SH-SY5Y (cell line): Measurements from ENCODE around the gene ZNF778.

ENCODE experiments used
- GATA2 ChIP-seq: IDR thresholded peaks from 2 replicates; pipeline ENCODE4 v1.6.1; 2011; ENCODE audit warnings: mild to moderate bottlenecking, low read depth, low read length
- GATA3 ChIP-seq: IDR thresholded peaks from 2 replicates; pipeline ENCODE4 v1.6.1; 2011; ENCODE audit warnings: low read depth, mild to moderate bottlenecking, low read length, moderate library complexity

The ZNF778 gene

DNA sequence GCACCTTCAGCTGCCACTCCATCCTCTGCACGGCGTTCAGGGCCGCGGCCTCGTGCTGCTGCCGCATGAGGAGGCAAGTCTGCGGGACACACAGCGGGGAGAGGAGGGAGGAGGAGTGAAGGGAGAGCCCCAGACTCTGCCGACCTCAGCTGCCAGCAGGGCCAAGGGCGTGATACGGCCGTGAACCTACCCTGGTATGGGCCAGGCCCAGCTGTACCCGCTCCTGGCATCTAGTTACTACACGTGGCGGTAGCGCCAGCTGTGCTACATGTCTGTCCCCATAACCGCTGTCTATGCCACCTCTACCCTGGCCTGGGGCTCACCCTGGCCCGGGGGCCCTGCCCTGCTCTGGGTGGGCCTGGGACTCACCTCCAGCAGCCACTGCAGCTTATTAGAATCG is 51.1 kb downstream of the ZNF778 start:
- no peak for TF ChIP-seq GATA3
- no peak for TF ChIP-seq GATA2

DNA sequence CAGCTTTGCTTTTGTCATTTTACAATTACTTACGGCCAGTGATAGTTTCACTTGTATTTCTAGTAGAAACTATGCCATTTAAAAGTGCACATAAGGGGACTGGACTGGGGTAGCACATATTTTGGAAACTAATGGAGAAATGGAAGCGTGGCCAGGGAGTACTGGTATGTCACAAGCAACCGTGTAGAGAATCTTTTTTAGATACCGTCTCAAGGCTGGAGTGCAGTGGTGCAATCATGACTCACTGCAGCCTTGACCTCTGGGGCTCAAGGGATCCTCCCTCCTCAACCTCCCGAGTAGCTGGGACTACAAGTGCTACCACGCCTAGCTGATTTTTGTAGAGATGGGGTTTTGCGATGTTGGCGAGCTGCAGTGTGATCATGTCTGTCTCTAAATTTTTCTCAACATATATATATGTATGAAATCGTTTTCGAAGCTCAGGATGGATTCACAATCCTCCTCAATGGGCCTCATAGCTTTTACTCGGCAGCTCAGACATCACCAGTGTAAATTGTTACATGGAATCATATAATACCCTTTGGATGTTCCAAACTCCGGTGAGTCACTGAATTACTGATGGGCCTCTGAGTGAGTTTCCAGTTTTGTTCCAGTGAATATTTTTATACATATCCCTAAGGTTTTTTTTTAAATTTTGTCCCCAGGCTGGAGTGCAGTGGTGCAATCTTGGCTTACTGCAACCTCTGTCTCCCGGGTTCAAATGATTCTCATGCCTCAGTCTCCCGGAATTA is 51.7 kb downstream of the ZNF778 start:
- TF ChIP-seq GATA2 (no peak), GATA3 (no peak)

- TF ChIP-seq GATA2 (no peak), GATA3 (no peak)
Measured at GRCh38 chr16:89269805-89270665, 52.5 kb downstream of the ZNF778 start.

- TF ChIP-seq GATA2 (no peak), GATA3 (no peak)
Measured at GRCh38 chr16:89270666-89271345, 53.3 kb downstream of the ZNF778 start.

DNA sequence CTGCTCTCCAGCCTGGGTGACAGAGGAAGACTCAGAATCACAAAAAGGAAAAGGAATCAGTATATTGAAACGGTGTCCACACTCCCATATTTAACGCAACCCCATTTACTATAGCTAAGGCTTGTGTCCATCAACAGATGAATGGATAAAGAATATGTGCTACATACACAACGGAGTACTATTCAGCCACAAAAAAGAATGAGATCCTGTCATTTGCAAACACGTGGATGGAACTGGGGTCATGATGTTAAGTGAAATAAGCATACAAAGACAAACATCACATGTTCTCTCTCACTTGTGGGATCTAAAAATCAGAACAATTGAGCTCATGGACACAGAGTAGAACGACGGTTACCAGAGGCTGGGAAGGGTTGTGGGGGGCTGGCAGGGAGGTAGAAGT is 55.1 kb downstream of the ZNF778 start:
- no peak for TF ChIP-seq GATA3
- no peak for TF ChIP-seq GATA2

DNA sequence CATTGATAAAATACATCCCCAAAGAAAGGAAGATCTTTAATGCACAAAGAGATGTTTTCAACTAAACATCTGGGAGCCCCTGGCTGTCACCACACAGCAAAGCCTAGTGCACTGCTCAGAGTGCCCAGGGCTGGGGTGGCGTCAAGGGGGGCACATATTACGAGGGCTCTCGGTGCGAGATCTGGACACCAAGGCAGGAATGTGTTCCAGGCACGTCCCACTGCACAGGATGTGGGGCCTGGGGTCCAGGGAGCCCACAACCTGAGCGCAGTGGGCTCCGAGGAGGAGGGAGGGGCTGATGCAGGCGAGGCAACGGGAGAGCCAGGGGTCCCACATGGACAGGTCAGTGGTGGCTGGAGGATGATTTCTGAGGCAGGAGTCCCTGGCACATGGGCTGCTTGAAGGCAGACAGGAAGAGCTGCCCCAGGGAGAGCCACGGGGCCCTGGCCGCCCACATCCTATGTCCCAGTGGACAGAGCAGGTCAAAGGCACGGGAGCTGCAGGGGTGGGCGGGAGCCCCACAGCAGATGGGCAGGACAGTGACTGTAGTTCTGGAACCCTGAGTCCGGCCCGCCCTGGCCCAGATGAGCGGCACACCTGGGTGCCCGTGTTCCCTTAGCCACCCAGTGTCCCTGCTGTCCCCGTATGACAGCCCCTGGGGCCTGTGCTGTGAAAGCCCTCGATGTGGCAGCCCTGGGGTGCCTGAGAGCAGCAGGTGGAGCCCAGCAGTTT is 56.4 kb downstream of the ZNF778 start:
- TF ChIP-seq GATA2 = no peak
- no peak for TF ChIP-seq GATA3

DNA sequence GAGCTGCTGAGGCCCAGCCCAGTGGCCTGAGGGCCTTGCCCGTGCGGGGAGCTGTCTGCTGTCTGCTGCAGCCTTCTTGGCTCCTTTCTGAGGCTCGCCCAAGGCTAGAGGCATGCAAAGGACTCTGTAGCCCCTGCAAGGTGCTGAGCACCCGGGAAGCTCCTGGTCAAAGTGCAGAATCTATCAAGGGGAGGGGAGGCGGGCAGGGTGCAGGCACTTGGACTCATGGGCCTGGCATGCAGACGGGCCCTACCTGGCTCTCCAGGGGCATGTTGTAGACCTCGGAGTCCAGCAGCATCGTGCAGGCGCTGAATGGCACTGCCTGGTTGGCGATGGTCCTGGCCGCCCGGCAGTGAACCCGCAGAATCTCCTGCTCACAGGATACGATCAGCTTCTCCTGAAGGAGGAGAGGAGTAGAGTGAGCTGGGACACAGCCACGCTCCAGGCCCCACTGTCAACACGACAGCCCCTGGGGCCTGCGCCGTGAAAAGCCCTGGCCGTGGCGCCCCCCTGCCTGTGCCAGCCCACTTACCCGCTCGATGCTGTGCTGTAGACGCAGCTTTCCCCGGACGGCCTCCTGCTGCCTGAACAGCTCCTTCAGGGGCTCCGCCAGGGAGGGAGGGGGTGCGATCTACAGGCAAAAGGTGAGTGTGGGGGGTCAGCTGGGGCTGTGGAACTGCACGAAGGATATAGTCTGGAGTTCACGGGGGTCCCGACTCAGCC is 57.2 kb downstream of the ZNF778 start:
- TF ChIP-seq GATA3 (no peak), GATA2 (no peak)

DNA sequence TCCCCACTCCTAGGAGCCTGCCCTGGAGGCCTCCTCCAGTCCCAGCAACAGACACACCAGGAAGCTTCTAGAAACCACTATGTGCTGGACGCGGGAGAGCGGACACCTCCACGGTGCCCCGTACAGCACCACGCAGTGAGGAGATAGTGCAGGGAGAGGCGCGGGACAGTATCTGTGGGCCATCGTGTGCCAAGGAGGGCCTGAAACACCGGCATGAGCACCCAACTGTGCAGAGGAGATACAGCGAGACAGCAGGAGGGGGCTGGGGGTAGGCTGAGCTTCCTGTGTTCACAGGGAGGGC is 57.7 kb downstream of the ZNF778 start:
- no peak for TF ChIP-seq GATA3
- TF ChIP-seq GATA2 = no peak

DNA sequence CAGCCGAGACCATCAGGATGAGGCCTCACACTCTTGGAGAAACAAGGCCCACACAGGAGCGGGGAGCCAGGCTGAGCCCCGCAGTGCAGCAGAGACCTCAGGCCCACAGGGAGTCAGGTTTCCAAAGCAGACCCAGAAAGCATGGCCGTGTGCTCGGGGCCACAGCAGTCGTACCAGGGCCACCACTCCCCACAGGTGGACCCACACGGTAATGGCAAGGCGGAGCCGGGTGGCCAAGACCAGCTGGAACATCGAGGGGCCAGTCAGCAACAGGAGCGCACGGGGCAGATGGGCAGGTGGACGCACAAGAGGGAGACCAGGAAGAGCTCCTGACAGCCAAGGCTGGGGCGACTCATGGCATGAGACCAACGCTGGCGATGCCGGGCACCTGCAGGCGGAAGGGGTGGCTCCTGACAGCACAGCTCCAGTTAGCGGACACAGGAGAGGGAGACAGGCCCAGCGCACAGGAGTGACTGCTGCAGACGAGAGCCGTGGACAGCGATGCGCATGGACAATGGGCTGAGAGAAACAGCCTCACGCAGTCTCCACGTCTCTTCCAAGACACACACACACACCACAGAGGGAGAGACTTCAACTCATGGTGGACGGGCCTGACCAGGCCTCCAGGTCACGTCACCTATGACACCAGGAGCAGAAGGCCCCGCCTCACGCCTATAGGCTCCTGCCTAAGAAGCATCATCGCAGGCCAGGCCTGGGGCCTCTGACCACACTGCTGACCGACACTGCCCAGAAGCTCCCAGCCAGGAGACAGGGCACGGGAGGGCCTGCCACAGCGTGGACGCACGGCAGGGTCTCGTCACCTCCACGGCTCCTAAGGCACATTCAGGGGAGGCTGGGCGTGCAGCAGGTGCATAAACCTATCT is 58.6 kb downstream of the ZNF778 start:
- no peak for TF ChIP-seq GATA3
- no peak for TF ChIP-seq GATA2

GRCh38 chr16:89277049-89277448 is 59.5 kb downstream of the ZNF778 start:
- TF ChIP-seq GATA2 = no peak
- no peak for TF ChIP-seq GATA3

GRCh38 chr16:89277641-89278341 is 60.3 kb downstream of the ZNF778 start:
- TF ChIP-seq GATA3 = no peak
- TF ChIP-seq GATA2 = no peak

DNA sequence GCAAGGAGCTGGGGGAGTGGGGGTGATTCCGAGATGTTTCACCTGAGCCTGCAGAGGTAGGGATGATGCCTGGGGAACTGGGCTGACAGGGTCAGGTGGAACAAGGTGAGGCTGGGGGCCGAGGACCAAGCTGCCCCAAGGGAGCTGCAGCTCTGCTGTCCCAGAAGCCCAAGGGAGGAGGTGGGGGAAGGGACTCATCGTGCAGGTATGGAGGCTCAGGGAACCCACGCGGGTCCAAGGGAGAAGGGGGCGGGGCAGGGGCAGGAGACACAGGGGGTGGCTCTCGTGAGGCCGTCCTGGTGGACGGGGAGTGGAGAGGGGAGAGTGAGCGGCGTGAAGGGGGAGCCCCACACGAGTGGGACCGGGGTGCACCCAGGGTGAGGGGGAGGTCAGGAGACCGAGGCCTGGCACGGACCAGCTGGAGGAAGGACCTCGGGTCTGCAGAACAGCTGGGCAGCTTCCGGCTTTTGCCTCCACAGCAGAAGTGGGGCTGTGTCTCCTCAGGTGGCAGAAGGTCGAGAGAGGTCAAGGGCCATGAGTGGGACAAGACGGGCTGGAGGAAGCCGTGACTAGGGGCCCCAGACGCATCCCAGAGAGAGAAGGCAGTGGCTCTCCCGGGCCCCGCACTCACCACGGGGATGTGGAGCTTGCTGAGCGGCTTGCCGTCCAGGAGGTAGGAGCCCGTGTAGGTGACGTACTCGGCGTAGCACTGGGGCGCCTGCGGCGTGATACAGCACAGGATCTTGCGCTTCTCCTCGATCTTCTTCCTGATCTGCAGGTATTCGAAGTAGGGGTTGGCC is 61.1 kb downstream of the ZNF778 start:
- TF ChIP-seq GATA3 = no peak
- TF ChIP-seq GATA2 = no peak
